GM18505 (cell line): Measurements from ENCODE around the gene TJP3.

Experiments used
- ATAC-seq: cut with Tn5 transposase; IDR thresholded peaks from one replicate; pipeline ENCODE4 v1.9.1; 2021; ENCODE audit not compliant: unreplicated experiment
- POLR2A ChIP-seq: IDR thresholded peaks from 4 replicates; pipeline ENCODE4 v1.6.1; 2011; ENCODE audit warnings: borderline replicate concordance; ENCODE audit not compliant: insufficient read depth, insufficient read length; ENCODE audit errors: extremely low read depth

TJP3 gene

DNA sequence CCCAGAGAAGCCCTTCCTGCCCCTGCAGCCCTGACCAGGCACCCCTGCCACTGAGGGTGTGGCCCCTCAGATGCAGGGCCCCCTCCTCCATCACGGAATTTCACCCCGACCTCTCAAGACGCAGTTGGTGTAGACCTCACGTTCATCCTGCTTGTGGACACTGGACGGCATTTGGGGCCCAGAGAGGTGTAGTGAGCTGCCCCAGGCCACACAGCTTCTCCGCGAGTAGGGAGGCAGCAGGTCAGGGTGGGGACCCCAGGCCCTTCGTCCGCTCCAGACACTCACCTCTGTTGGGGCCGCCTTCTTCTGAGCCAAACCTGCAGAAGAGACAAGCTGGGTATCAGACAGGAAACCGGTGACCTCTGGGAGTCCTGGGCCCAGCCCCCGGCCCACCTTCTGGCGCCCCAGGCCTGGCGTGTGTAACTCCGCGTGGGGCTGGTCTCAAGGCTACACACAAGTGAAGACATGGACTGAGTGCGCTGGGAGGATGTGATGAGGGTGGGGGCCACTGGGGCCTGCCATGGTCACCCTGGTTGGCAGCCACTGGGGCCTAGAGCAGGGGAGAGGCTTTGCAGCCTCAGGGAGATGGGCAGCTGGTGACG is 41.0 kb upstream of the TJP3 start:
- TF ChIP-seq POLR2A: no peak
- ATAC-seq: no peak

DNA sequence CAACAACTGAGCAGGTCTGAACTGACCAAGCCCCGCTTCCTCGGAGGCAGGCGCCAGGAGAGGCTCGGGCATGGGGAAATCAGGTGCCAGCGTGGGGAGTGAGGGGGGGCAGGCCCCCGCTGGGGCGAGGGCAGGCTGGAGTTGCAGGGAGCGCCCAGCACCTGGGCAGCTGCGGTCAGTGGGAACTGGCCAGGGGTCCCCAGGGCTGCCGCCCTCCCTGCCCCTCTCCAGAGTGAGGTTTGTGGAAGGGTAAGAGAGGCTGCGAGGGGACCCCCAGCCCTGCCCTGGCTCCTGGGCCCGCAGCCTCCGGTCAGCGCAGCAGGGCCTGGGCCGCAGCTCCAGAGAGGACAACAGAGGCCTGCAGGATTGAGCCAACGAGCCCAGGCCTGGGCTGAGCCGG is 40.4 kb upstream of the TJP3 start:
- ATAC-seq: no peak
- no peak for TF ChIP-seq POLR2A

- no peak for ATAC-seq
- no peak for TF ChIP-seq POLR2A
Measured at GRCh38 chr19:3668331-3669081, 39.7 kb upstream of the TJP3 start.

GRCh38 chr19:3669082-3669946 is 38.9 kb upstream of the TJP3 start:
- ATAC-seq: no peak
- no peak for TF ChIP-seq POLR2A

DNA sequence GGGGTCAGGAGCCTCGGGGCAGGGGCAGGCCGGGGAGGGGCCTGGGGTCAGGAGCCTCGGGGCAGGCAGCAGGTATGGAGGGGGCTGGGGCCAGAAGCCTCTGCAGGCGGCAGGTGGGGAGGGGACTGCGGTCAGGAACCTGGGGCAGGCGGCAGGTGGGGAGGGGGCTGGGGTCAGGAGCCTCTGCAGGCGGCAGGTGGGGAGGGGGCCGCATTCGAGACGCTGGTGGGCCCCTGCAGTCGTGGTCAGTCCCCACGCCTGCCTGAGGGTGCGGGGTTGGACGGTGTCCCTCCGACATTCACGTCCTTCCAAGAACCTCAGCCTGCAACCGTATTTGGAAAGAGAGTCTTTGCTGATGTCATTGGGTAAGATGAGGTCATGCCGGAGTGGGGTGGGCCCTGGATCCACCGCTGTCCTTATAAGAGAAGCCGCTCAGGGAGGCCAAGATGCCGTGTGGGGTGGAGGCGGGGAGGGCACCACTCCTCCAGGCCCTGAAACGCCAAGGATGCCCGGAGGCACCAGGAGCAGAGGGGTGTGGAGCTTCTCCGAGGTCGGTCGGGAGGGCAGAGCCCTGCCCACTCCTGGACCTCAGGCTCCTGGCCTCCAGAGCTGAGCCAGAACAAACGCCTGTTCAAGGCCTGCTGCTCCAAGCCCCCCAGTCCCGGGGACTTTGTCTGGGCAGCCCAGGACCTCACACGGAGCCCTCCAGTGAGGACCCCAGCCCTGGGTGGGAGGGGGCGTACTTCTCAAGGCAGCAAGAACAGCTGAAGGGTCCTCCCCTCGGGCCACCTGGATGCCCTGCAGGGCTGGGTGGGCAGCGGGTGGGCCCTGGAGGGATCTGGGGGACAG is 38.0 kb upstream of the TJP3 start:
- no peak for TF ChIP-seq POLR2A
- no peak for ATAC-seq

- no peak for ATAC-seq
- no peak for TF ChIP-seq POLR2A
Measured at GRCh38 chr19:3670796-3671679, 37.1 kb upstream of the TJP3 start.

- no peak for TF ChIP-seq POLR2A
- no peak for ATAC-seq
Measured at GRCh38 chr19:3671680-3672574, 36.3 kb upstream of the TJP3 start.

GRCh38 chr19:3672575-3672948 is 35.6 kb upstream of the TJP3 start:
- TF ChIP-seq POLR2A: no peak
- no peak for ATAC-seq

- no peak for TF ChIP-seq POLR2A
- no peak for ATAC-seq
Measured at GRCh38 chr19:3672993-3673392, 35.2 kb upstream of the TJP3 start.

GRCh38 chr19:3673506-3674439 is 34.4 kb upstream of the TJP3 start:
- TF ChIP-seq POLR2A: no peak
- ATAC-seq: no peak
